IgD-negative memory B cell (primary cell): ENCODE measurements around the gene RETREG1. TPM values are rescaled to one million over a fixed set of nuclear protein-coding genes. Genes with fewer than 3 reads are reported as not detected.
A peak's percentile ranks its signal among the peaks of the same experiment; 100 is the strongest.

Experiments
- H3K27ac Mint-ChIP-seq, 3 donors: one replicate each; pipeline ENCODE4 v1.8.0; 2020 to 2022; ENCODE audit warnings: mild to moderate bottlenecking in 3 of 3, mixed read lengths in 3 of 3, moderate library complexity in 1 of 3
- H3K27me3 Mint-ChIP-seq: one replicate; pipeline ENCODE4 v1.8.0; 2021; ENCODE audit warnings: mixed read lengths
- H3K36me3 Mint-ChIP-seq: one replicate; pipeline ENCODE4 v1.8.0; 2020; ENCODE audit warnings: mild to moderate bottlenecking, mixed read lengths
- H3K4me1 Mint-ChIP-seq, 3 donors: one replicate each; pipeline ENCODE4 v1.8.0; 2020 to 2022; ENCODE audit warnings: mixed read lengths in 3 of 3, mild to moderate bottlenecking in 1 of 3
- H3K4me3 Mint-ChIP-seq, 4 donors: one replicate each; pipeline ENCODE4 v1.8.0; 2020 to 2022; ENCODE audit warnings: mild to moderate bottlenecking in 4 of 4, mixed read lengths in 4 of 4, moderate library complexity in 3 of 4
- H3K9me3 Mint-ChIP-seq, 3 donors: one replicate each; pipeline ENCODE4 v1.8.0; 2020 to 2021; ENCODE audit warnings: mixed read lengths in 3 of 3, mild to moderate bottlenecking in 1 of 3
- polyA plus RNA-seq: library from polyadenylated mRNA; unstranded; fragments of 300-500 nt; fragmentation: Illumina TruSeq; gene quantifications from one replicate; pipeline ENCODE4 v1.2.3, GENCODE V29; 2021

The RETREG1 gene
- polyA plus RNA-seq, 1 donor from 2014 or later: 9.3 TPM

- peaks cover 4% of the 10 kb centered on the region for H3K36me3 Mint-ChIP-seq
- no peaks in the 10 kb centered on the region for H3K27me3 Mint-ChIP-seq
- H3K4me3 Mint-ChIP-seq: peak overlapping the region; percentile 81 to 100 (median 97)
- no peaks in the 10 kb centered on the region for H3K9me3 Mint-ChIP-seq
- peaks cover 45 to 55% (median 55%) of the 10 kb centered on the region in 3 donors for H3K4me1 Mint-ChIP-seq
- peak overlapping the region; percentile 48 to 98 (median 85) for H3K27ac Mint-ChIP-seq
Observed at GRCh38 chr5:16467363-16468219, 149.2 kb downstream of the RETREG1 start.

- H3K27me3 Mint-ChIP-seq: no peaks in the 10 kb centered on the region
- H3K4me3 Mint-ChIP-seq: peak within 1 kb of the TSS; percentile 95 to 100 (median 100)
- peaks cover 6% of the 10 kb centered on the region for H3K36me3 Mint-ChIP-seq
- H3K9me3 Mint-ChIP-seq: no peaks in the 10 kb centered on the region
- peak within 1 kb of the TSS; percentile 85 to 98 (median 96) for H3K27ac Mint-ChIP-seq
- peaks cover 56 to 66% (median 61%) of the 10 kb centered on the region in 3 donors for H3K4me1 Mint-ChIP-seq
Observed at GRCh38 chr5:16465544-16466432, 151.0 kb downstream of the RETREG1 start, which contains the start of gene ZNF622. Gene ZNF622 (minus strand): TSS chr5:16465800. CDS start chr5:16465665, 135 bp downstream.

- Mint-ChIP-seq H3K9me3 (no peaks in the 10 kb centered on the region), H3K27ac (peak overlapping the region; percentile 85 to 98 (median 96)), H3K4me1 (peaks cover 58 to 72% (median 65%) of the 10 kb centered on the region in 3 donors), H3K27me3 (no peaks in the 10 kb centered on the region), H3K4me3 (peak overlapping the region; percentile 95 to 100 (median 100)), H3K36me3 (peaks cover 6% of the 10 kb centered on the region)
Observed at GRCh38 chr5:16464664-16465543, 151.9 kb downstream of the RETREG1 start.

DNA sequence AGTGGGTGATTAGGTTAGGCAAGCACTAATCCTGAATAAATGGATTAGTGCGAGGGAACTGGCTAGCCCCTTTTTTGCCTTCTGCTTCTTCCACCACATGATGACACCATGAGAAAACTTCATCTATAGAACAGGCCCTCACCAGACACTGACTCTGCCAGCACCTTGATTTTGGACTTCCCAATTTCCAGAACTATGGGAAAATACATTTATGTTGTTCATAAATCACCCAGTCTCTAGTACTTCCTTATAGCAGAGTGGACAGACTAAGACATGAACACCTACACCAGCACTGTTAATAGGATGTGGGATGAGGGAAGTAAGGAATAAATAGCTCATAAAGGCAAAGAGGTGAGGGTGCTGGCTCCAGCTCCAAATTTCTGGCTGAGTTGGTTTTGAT is 152.6 kb downstream of the RETREG1 start:
- Mint-ChIP-seq H3K27ac (peak overlapping the region in 2 of 3 donors; percentile 85 to 98), H3K36me3 (peaks cover 6% of the 10 kb centered on the region), H3K4me1 (peaks cover 63 to 75% (median 69%) of the 10 kb centered on the region in 3 donors), H3K4me3 (peak overlapping the region; percentile 95 to 100 (median 100)), H3K9me3 (no peaks in the 10 kb centered on the region), H3K27me3 (no peaks in the 10 kb centered on the region)

- Mint-ChIP-seq H3K9me3 (no peaks in the 10 kb centered on the region), H3K4me3 (peak overlapping the region in 3 of 4 donors; percentile 3 to 76 (median 59)), H3K36me3 (peaks cover 6% of the 10 kb centered on the region), H3K27ac (peak overlapping the region in 1 of 3 donors; percentile 40), H3K27me3 (no peaks in the 10 kb centered on the region), H3K4me1 (peaks cover 56 to 64% (median 62%) of the 10 kb centered on the region in 3 donors)
Observed at GRCh38 chr5:16461782-16462181, 155.0 kb downstream of the RETREG1 start.

GRCh38 chr5:16461026-16461425 is 155.8 kb downstream of the RETREG1 start:
- H3K4me3 Mint-ChIP-seq: peak overlapping the region in 1 of 4 donors; percentile 59

GRCh38 chr5:16459451-16459850 is 157.3 kb downstream of the RETREG1 start:
- Mint-ChIP-seq H3K4me3 (peak overlapping the region in 2 of 4 donors; percentile 37 to 47), H3K4me1 (peaks cover 47 to 64% (median 57%) of the 10 kb centered on the region in 3 donors), H3K27ac (peak overlapping the region in 2 of 3 donors; percentile 8 to 62), H3K27me3 (no peaks in the 10 kb centered on the region), H3K36me3 (peaks cover 6% of the 10 kb centered on the region), H3K9me3 (no peaks in the 10 kb centered on the region)

More at GRCh38 chr5:16461026-16461425, 155.8 kb downstream of the RETREG1 start:
- H3K4me1 Mint-ChIP-seq: peaks cover 57 to 69% (median 64%) of the 10 kb centered on the region in 3 donors
- H3K36me3 Mint-ChIP-seq: peaks cover 6% of the 10 kb centered on the region
- H3K27me3 Mint-ChIP-seq: no peaks in the 10 kb centered on the region
- peak overlapping the region in 2 of 3 donors; percentile 39 to 40 for H3K27ac Mint-ChIP-seq
- H3K9me3 Mint-ChIP-seq: no peaks in the 10 kb centered on the region

GRCh38 chr5:16457853-16458252 is 158.9 kb downstream of the RETREG1 start:
- Mint-ChIP-seq H3K27ac (no peak overlapping the region), H3K27me3 (no peaks in the 10 kb centered on the region), H3K36me3 (peaks cover 4% of the 10 kb centered on the region), H3K4me3 (no peak overlapping the region), H3K9me3 (no peaks in the 10 kb centered on the region), H3K4me1 (peaks cover 34 to 48% (median 42%) of the 10 kb centered on the region in 3 donors)

- H3K27me3 Mint-ChIP-seq: no peaks in the 10 kb centered on the region
- no peak overlapping the region for H3K27ac Mint-ChIP-seq
- H3K36me3 Mint-ChIP-seq: peaks cover 6% of the 10 kb centered on the region
- peaks cover 32 to 47% (median 41%) of the 10 kb centered on the region in 3 donors for H3K4me1 Mint-ChIP-seq
- H3K9me3 Mint-ChIP-seq: no peaks in the 10 kb centered on the region
- H3K4me3 Mint-ChIP-seq: no peak overlapping the region
Observed at GRCh38 chr5:16457451-16457850, 159.3 kb downstream of the RETREG1 start.

DNA sequence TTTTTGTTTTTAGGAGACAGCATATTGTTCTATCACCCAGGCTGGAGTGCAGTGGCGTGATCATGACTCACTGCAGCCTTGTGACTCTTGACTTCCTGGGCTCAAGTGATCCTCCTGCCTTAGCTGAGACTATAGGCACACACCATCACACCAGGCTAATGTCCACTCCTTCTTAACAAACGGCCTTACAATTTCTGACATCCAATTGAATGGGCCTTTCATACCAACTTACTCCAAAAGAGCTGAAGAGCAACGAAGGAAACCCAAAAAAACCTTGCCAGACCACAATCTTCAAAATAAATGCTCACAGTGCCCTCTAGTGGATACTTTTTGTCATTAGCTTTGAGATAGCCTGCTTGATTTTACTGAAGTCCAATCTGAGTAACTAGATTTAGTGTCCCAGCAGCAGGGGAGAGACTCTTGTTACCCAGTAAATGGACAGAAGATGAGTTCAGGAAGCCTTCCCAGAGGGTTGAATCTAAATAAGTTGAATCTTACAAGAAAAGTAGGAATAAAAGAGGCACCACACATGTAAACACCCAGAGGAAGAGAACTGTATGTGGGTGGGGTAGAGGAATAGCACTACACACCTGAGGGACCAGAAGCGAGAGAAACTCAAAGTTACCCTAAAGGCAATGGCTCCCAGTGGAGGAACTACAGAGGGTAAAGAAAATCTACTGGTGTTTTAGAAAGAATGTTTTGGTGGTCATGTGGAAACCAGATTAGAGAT is 160.5 kb downstream of the RETREG1 start:
- Mint-ChIP-seq H3K36me3 (peaks cover 7% of the 10 kb centered on the region), H3K4me1 (peaks cover 24 to 39% (median 34%) of the 10 kb centered on the region in 3 donors), H3K4me3 (peak overlapping the region in 2 of 4 donors; percentile 33 to 51)

DNA sequence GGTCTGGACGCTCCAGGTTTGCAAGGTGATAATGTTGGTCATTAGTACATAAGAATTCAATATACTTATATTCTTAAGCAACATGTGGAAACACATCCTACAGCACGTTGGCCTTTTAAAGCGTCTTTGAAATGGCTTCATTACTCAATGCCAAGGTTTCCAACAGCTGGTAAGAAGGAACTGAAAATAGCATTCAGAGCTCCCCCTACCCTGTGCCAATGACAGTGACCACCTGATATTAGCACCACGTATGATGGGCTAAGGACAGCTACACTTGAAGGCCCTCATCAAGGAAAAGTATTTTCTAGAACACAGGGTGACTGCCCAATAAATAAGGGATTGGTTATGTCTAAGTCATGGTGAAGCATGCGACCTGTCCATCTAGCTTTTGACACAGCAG is 161.1 kb downstream of the RETREG1 start:
- H3K9me3 Mint-ChIP-seq: no peaks in the 10 kb centered on the region
- H3K4me1 Mint-ChIP-seq: peaks cover 19 to 33% (median 28%) of the 10 kb centered on the region in 3 donors
- no peaks in the 10 kb centered on the region for H3K27me3 Mint-ChIP-seq
- peak overlapping the region in 2 of 3 donors; percentile 2 to 22 for H3K27ac Mint-ChIP-seq
- H3K4me3 Mint-ChIP-seq: peak overlapping the region in 1 of 4 donors; percentile 14
- H3K36me3 Mint-ChIP-seq: peaks cover 7% of the 10 kb centered on the region

More for the DNA sequence above, 160.5 kb downstream of the RETREG1 start:
- Mint-ChIP-seq H3K27me3 (no peaks in the 10 kb centered on the region), H3K27ac (peak overlapping the region; percentile 2 to 69 (median 22)), H3K9me3 (no peaks in the 10 kb centered on the region)

DNA sequence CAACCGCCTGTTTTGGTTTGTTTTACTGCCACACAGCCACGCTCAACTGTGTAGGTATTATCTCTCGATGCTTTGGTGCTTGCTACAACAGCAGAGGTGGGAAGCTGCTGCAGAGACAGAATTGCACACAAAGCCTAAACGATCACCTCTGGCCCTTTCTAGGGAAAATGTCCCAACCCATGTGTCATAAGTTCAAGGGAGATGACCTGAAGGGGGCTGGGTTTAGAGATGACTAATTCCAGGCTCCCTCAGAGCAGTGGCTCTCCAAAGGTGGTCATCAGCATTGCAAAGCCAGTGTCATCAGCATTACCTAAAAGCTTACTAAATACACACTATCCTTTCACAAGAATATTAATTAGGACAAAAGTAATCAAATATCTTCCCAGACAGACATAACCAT is 162.1 kb downstream of the RETREG1 start:
- Mint-ChIP-seq H3K27ac (no peak overlapping the region), H3K4me1 (peaks cover 19 to 30% (median 21%) of the 10 kb centered on the region in 3 donors), H3K9me3 (no peaks in the 10 kb centered on the region), H3K27me3 (no peaks in the 10 kb centered on the region), H3K36me3 (peaks cover 12% of the 10 kb centered on the region), H3K4me3 (no peak overlapping the region)

GRCh38 chr5:16453609-16454008 is 163.2 kb downstream of the RETREG1 start:
- peaks cover 12% of the 10 kb centered on the region for H3K36me3 Mint-ChIP-seq
- H3K9me3 Mint-ChIP-seq: no peaks in the 10 kb centered on the region
- H3K4me3 Mint-ChIP-seq: no peak overlapping the region
- H3K27ac Mint-ChIP-seq: no peak overlapping the region
- peaks cover 13 to 24% (median 15%) of the 10 kb centered on the region in 3 donors for H3K4me1 Mint-ChIP-seq
- no peaks in the 10 kb centered on the region for H3K27me3 Mint-ChIP-seq
